Liver (tissue), 9 donors: ENCODE measurements around the gene SYNPO2. TPM values are rescaled to one million over a fixed set of nuclear protein-coding genes. Genes with fewer than 3 reads are reported as not detected.

ENCODE experiments used
- DNase-seq: peaks from one replicate; pipeline ENCODE4 v3.0.0-alpha.2; 2017; ENCODE audit warnings: low spot score
- H3K27ac ChIP-seq, 2 donors: one replicate each; pipeline ENCODE4 v1.7.0; 2013; ENCODE audit warnings: inconsistent platforms in 2 of 2, low read length in 2 of 2, control low read depth in 1 of 2, low read depth in 1 of 2, mild to moderate bottlenecking in 1 of 2
- H3K27me3 ChIP-seq, 4 donors: one replicate each; pipeline versions ENCODE4 v1.6.1 to v1.7.0; 2013; ENCODE audit warnings: low read length in 3 of 4, inconsistent platforms in 1 of 4, mild to moderate bottlenecking in 1 of 4, moderate library complexity in 1 of 4; ENCODE audit not compliant: control insufficient read depth in 4 of 4, insufficient read depth in 4 of 4
- H3K36me3 ChIP-seq, 4 donors: one replicate each; pipeline versions ENCODE4 v1.6.1 to v1.7.0; 2013; ENCODE audit warnings: low read length in 3 of 4, mild to moderate bottlenecking in 3 of 4, low read depth in 1 of 4, moderate library complexity in 1 of 4; ENCODE audit not compliant: control insufficient read depth in 4 of 4, insufficient read depth in 3 of 4
- H3K4me1 ChIP-seq, 4 donors: one replicate each; pipeline versions ENCODE4 v1.6.1 to v1.7.0; 2013; ENCODE audit warnings: low read length in 3 of 4, mild to moderate bottlenecking in 3 of 4, moderate library complexity in 1 of 4; ENCODE audit not compliant: control insufficient read depth in 4 of 4, insufficient read depth in 4 of 4
- H3K4me3 ChIP-seq, 3 donors: one replicate each; pipeline versions ENCODE4 v1.6.1 to v1.7.0; 2013; ENCODE audit warnings: low read length in 3 of 3, control low read depth in 1 of 3, low read depth in 1 of 3, mild to moderate bottlenecking in 1 of 3
- H3K9ac ChIP-seq, 2 donors: one replicate each; pipeline ENCODE4 v1.7.0; 2013; ENCODE audit warnings: low read length in 2 of 2, mild to moderate bottlenecking in 2 of 2, moderate library complexity in 2 of 2, control low read depth in 1 of 2, low read depth in 1 of 2
- H3K9me3 ChIP-seq, 4 donors: one replicate each; pipeline versions ENCODE4 v1.6.1 to v1.7.0; 2013; ENCODE audit warnings: low read length in 3 of 4; ENCODE audit not compliant: control insufficient read depth in 4 of 4
- ATF3 ChIP-seq: IDR thresholded peaks from 2 replicates; pipeline ENCODE4 v1.6.1; 2016; ENCODE audit warnings: antibody characterized with exemption
- EGR1 ChIP-seq, 2 donors: IDR thresholded peaks; 2 replicates each; pipeline ENCODE4 v1.6.1; 2016 to 2018; ENCODE audit warnings: antibody characterized with exemption in 2 of 2, low read depth in 2 of 2
- FOXA1 ChIP-seq: IDR thresholded peaks from 2 replicates; pipeline ENCODE4 v1.6.1; 2016; ENCODE audit warnings: antibody characterized with exemption
- FOXA2 ChIP-seq: IDR thresholded peaks from 2 replicates; pipeline ENCODE4 v1.6.1; 2016; ENCODE audit warnings: antibody characterized with exemption
- HNF4G ChIP-seq: IDR thresholded peaks from 2 replicates; pipeline ENCODE4 v1.6.1; 2016; ENCODE audit warnings: antibody characterized with exemption
- MAX ChIP-seq: IDR thresholded peaks from 2 replicates; pipeline ENCODE4 v1.6.1; 2016; ENCODE audit warnings: antibody characterized with exemption
- RAD21 ChIP-seq, 2 donors: IDR thresholded peaks; 2 replicates each; pipeline ENCODE4 v1.6.1; 2016; ENCODE audit warnings: antibody characterized with exemption in 2 of 2, mild to moderate bottlenecking in 2 of 2
- REST ChIP-seq: IDR thresholded peaks from 2 replicates; pipeline ENCODE4 v1.6.1; 2016; ENCODE audit warnings: antibody characterized with exemption, mild to moderate bottlenecking
- RXRA ChIP-seq, 2 donors: IDR thresholded peaks; 2 replicates each; pipeline ENCODE4 v1.6.1; 2017 to 2018; ENCODE audit warnings: antibody characterized with exemption in 2 of 2, mild to moderate bottlenecking in 1 of 2
- SP1 ChIP-seq: IDR thresholded peaks from 2 replicates; pipeline ENCODE4 v1.6.1; 2018; ENCODE audit warnings: antibody characterized with exemption, mild to moderate bottlenecking
- TAF1 ChIP-seq: conservative IDR thresholded peaks from 2 replicates; pipeline ENCODE4 v1.6.1; 2016; ENCODE audit warnings: antibody characterized with exemption, mild to moderate bottlenecking
- YY1 ChIP-seq: IDR thresholded peaks from 2 replicates; pipeline ENCODE4 v1.6.1; 2016; ENCODE audit warnings: antibody characterized with exemption, mild to moderate bottlenecking
- ZBTB33 ChIP-seq: IDR thresholded peaks from 2 replicates; pipeline ENCODE4 v1.6.1; 2016; ENCODE audit warnings: antibody characterized with exemption
- WGBS: extraction: QIAGEN DNeasy Blood & Tissue Kit; methylation state at CpG from one replicate; pipeline ENCODE4 v1.1.7; 2013; 5-methylcytosine and 5-hydroxymethylcytosine counted together
- polyA plus RNA-seq, 2 donors: library from polyadenylated mRNA; stranded (reverse) in 1 of 2; unstranded in 1 of 2; fragments of 200-250 nt in 1 of 2; fragments of >200 nt in 1 of 2; fragmentation: Nextera tagmentation in 1 of 2; extraction: Ambion mirVana in 1 of 2; gene quantifications; one replicate each; pipeline versions ENCODE4 v1.2.1 to v1.2.3, GENCODE V29; 2013 to 2015
- total RNA-seq, 2 donors: library from RNA; depleted of rRNA; stranded (reverse); fragments of >200 nt; gene quantifications; one replicate each; pipeline ENCODE4 v1.2.3, GENCODE V29; 2014
- donor health status: healthy.
- donor health status: healthy.
- donor health status: healthy.
- donor health status: healthy.
- donor health status: healthy.

Gene SYNPO2
- total and polyA plus RNA-seq, 4 donors, result 2.4 to 10.9 (median 3.4) TPM

- no peaks in the 10 kb centered on the region for H3K36me3 ChIP-seq
- no peak overlapping the region for H3K27ac ChIP-seq
- H3K9me3 ChIP-seq, result no peaks in the 10 kb centered on the region
- H3K4me3 ChIP-seq, result no peak overlapping the region
- no peaks in the 10 kb centered on the region for H3K27me3 ChIP-seq
- TF ChIP-seq ATF3 (no peak), SP1 (no peak), MAX (no peak), RXRA (IDR thresholded peaks at IDR 0.05) (no peak), EGR1 (IDR thresholded peaks at IDR 0.05; ENCODE audit: low read depth in 2 of 2) (no peak), RAD21 (IDR thresholded peaks at IDR 0.05) (no peak), FOXA1 (no peak), YY1 (no peak), REST (no peak)
- no peak overlapping the region for H3K9ac ChIP-seq
- DNase-seq, result no peak
- 54% methylated on average over 1 of the region's 1 CpG for WGBS
- no peaks in the 10 kb centered on the region for H3K4me1 ChIP-seq
These were observed 95.2 kb downstream of the SYNPO2 start for GRCh38 chr4:118983831-118984230.

GRCh38 chr4:118985170-118986000 lies 96.7 kb downstream of the SYNPO2 start:
- Histone ChIP-seq H3K9ac (no peak overlapping the region), H3K4me3 (no peak overlapping the region), H3K9me3 (no peaks in the 10 kb centered on the region), H3K27ac (no peak overlapping the region), H3K4me1 (no peaks in the 10 kb centered on the region), H3K27me3 (no peaks in the 10 kb centered on the region), H3K36me3 (no peaks in the 10 kb centered on the region)
- TF ChIP-seq YY1 (no peak), MAX (no peak), RAD21 (IDR thresholded peaks at IDR 0.05) (no peak), SP1 (no peak), HNF4G (no peak), TAF1 (no peak)
- DNase-seq, result no peak
- WGBS, result 88% methylated on average over 5 of the region's 5 CpGs

- WGBS, result 89% methylated on average over 1 of the region's 1 CpG
- H3K9me3 ChIP-seq, result no peaks in the 10 kb centered on the region
- TF ChIP-seq TAF1, result no peak
- TF ChIP-seq RAD21 (IDR thresholded peaks at IDR 0.05), result no peak
- TF ChIP-seq FOXA2, result no peak
- no peak for TF ChIP-seq FOXA1
- TF ChIP-seq MAX, result no peak
- TF ChIP-seq ATF3, result no peak
- TF ChIP-seq ZBTB33, result no peak
- TF ChIP-seq REST, result no peak
- TF ChIP-seq EGR1 (IDR thresholded peaks at IDR 0.05; ENCODE audit: low read depth in 2 of 2), result no peak
- no peak for TF ChIP-seq RXRA (IDR thresholded peaks at IDR 0.05)
- no peaks in the 10 kb centered on the region for H3K27me3 ChIP-seq
- no peaks in the 10 kb centered on the region for H3K4me1 ChIP-seq
- no peak overlapping the region for H3K4me3 ChIP-seq
- no peak overlapping the region for H3K27ac ChIP-seq
- DNase-seq, result no peak
- H3K36me3 ChIP-seq, result no peaks in the 10 kb centered on the region
- H3K9ac ChIP-seq, result no peak overlapping the region
These were observed 99.4 kb downstream of the SYNPO2 start for GRCh38 chr4:118987959-118988634.
